CD4-positive, alpha-beta T cell treated with Interleukin-15 for 1 hour (primary cell): Measurements from ENCODE around the gene CYP2A6.
"Not testable (repeated sequence)": the region's sequence is repeated elsewhere in the genome, so short reads cannot be mapped to it uniquely, and the experiment has no call there.

Source experiments
- DNase-seq: peaks from one replicate; pipeline ENCODE4 v3.0.0-alpha.2; 2020

CYP2A6 gene

DNA sequence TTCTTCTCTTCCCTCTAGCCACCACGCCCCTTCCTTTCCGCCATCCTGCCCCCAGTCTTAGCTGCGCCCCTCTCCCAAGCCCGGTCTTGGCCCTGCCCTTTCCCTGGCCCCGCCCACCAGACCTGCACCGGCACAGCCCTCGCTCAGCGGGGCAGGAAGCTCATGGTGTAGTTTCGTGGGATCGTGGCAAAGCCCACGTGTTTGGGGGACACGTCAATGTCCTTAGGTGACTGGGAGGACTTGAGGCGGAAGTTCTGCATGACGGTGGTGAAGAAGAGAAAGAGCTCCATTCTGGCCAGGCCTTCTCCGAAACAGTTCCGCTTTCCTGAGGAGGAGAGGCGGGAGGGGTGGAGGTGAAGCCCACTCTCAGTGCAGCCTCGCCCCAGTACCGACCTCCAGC, 6.6 kb downstream of the CYP2A6 start:
- peak; percentile 92 for DNase-seq

DNA sequence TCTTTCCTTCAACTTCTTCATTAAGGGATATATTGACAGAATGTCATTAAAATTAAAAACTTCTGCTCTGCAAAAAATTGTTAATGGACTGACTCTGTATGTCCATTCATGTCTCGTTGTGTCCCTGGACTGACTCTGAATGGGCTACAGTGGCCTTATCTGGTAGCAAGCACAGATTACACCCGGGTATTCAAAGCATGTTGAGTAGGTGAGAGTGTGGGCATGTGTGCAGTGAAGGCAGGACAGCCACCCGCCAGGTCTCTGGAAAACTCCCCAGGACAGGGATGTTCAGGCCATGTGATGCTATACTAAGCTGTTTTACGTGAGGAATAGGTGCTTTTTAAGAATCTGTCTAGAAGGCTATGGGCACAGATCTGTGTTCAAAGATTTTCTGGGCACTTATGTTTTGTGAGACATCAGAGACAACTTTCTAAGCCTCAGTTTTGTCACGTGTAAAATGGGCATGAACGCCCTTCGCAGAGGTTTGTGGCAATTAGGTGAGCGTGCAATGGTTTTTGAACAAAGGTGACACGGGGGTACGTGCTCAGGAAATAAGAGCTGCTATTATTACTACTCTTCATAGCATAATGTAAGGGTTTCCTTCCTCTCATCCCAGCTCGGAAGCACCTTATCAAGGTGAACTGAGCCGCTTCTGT, 7.1 kb downstream of the CYP2A6 start:
- not testable (repeated sequence) for DNase-seq

DNA sequence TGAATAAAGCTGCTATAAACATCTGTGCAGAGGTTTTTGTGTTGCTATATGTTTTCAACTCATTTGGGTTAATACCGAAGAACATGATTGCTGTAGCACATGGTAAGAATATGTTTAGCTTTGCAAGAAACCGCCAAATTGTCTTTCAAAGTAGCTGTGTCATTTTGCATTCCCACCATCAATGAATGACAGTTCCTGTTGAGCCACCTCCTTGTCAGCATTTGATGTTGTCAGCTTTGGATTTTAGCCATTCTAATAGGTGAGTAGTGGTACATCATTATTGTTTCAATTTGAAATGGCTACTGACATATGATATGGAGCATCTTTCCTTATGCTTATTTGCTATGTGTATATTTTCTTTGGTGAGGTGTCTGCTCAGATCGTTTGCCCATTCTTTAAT, 8.2 kb downstream of the CYP2A6 start:
- not testable (repeated sequence) for DNase-seq

DNA sequence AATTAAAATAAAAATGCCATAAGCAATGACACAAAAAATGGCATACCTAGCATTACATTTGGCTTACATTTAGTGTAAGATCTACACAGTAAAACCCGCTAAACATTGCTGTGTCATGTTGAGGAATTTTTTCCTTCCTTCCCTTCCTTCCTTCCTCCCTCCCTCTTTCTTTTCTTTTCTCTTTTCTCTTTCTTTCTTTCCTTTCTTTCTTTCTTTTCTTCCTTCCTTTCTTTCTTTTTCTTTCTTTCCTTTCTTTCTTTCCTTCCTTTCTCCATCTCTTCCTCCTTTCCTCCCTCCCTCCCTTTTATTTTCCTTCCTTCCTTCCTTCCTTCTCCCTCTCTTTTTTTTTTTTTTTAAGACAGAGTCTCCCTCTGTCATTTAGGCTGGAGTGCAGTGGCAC, 11.8 kb downstream of the CYP2A6 start:
- not testable (repeated sequence) for DNase-seq

DNA sequence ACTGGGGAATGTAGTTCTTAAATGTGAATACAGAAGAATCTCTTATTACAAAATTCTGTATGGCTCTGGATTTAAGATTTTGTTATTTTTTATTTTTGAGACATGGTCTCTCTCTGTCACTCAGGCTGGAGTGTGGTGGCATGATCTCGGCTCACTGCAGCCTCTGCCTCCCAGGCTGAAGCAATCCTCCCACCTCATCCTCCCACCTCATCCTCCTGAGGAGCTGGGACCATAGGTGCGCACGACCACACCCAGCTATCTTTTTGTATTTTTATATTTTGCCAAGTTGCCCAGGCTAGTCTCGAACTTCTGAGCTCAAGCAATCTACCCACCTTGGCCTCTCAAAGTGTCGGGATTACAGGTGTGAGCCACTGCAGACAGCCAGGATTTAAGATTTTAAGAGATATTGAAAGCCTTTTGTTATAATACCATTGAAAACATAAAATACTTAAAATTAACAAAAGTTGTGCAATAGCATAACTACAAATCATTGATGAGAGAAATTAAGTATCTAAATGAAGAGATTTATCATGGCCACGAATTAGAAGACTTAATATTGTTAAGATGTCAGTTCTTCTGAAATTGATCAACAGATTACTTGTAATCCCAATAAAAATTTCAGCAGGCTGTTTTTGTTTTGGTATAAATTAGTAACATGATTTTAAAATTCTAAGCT, 13.4 kb downstream of the CYP2A6 start:
- DNase-seq: no peak

DNA sequence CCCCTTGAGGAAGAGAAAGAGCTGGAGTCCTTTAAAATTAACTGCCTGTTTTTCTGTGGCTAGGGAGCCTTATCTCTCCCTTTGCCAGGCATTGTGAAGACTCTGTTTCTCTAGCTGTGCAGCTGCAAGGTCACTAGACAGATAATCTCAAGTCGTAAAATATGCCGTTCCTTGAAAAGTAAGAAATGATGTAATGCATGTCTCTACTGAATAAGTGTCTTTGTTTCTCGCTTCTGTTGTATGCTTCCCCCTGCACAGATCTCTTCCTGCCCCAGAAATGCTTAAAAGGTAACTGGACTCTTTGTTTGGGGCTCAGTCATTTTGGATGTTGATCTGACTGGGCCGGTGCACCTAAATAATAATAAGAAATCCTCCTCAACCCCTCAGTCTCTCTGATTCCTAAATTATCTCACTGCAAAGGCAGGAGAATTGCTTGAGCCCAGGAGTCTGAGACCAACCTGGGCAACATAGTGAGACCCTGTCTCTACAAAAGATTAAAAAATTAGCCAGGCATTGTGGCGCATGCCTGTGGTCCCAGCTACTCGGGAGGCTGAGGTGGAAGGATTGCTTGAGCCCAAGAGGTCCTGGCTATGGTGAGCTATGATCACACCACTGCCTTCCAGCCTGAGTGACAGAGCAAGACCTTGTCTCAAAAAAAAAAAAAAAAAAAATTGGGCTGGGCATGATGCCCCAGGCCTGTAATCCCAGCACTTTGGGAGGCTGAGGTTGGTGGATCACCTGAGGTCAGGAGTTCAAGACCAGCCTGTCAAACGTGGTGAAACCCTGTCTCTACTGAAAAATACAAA, 16.3 kb downstream of the CYP2A6 start:
- DNase-seq: not testable (repeated sequence)

DNA sequence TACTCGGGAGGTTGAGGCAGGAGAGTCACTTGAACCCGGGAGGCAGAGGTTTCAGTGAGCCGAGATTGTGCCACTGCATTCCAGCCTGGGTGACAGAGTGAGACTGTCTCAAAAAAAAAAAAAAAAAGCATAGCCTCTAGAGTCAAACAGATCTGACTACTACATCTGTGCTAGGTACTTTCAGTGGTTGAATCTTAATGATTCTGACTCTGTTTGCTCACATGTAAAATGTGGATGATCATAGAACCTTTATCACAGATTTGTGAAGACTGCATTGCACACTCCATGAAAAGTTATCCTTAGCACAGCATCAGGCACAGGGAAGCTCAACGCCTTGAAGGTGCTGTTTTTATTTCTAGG, 17.8 kb downstream of the CYP2A6 start:
- not testable (repeated sequence) for DNase-seq

DNA sequence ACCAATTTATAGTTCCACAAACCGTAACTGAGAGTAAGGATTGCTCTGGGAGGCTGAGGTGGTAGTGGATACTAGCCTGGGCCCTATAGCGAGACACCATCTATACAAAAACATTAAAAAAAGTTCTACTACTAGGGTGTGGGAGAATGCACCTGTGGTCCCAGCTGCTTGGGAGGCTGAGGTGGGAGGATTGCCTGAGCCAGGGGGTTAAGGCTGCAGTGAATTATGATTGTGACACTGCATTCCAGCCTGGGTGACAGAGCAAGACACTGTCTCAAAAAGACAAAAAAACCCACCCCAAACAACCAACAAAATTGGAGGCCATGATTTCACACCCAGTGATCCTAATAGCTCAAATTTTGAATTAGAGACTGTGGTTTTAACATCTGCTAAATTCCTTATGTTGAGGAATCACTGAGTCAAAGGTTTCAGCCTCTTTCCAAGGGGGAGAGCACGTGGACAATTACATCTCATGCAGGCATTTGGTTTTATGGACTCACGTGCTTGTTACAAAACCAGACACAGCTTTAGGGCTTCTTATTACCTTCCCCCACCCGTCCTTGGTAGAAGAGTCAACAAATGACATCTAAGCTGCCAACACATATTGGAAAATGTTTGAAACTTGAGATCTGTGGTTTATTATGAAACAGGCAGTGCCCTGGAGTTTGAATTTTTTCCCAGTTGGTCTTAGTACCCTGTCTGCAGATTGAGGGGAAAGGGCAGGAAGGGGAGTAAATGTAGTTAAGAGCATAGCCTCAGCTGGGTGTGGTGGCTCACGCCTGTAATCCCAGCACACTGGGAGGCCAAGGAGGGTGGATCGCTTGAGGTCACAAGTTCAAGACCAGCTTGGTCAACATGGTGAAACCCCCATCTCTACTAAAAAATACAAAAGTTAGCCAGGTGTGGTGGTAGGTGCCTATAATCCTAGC, 18.5 kb downstream of the CYP2A6 start:
- no peak for DNase-seq

DNA sequence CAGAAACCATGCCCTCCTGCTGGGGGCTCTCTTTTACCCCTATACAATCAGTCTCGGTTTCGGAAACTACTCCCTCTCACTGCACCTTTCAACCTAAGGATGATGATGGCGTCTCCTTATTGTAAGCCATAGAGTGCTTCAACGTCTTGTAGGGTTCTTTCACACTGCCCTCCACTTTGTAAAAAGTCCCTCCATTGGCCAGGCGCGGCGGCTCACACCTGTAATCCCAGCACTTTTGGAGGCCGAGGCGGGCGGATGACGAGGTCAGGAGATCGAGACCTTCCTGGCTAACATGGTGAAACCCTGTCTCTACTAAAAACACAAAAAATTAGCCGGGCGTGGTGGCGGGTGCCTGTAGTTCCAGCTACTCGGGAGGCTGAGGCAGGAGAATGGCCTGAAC, 19.5 kb downstream of the CYP2A6 start:
- DNase-seq: not testable (repeated sequence)

DNA sequence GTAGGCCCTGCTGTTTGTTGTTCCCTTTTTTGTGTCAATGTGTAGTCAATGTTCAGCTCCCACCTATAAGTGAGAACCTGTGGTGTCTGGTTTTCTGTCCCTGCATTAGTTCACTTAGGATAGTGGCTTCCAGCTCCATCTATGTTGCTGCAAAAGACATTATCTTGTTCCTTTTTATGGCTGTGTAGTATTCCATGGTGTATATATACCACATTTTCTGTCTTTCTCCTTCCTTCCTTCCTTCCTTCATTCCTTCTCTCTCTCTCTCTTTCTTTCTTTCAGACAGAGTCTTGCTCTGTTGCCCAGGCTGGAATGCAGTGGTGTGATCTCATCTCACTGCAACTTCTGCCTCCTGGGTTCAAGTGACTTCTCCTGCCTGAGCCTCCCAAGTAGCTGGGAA, 21.0 kb downstream of the CYP2A6 start:
- no peak for DNase-seq

DNA sequence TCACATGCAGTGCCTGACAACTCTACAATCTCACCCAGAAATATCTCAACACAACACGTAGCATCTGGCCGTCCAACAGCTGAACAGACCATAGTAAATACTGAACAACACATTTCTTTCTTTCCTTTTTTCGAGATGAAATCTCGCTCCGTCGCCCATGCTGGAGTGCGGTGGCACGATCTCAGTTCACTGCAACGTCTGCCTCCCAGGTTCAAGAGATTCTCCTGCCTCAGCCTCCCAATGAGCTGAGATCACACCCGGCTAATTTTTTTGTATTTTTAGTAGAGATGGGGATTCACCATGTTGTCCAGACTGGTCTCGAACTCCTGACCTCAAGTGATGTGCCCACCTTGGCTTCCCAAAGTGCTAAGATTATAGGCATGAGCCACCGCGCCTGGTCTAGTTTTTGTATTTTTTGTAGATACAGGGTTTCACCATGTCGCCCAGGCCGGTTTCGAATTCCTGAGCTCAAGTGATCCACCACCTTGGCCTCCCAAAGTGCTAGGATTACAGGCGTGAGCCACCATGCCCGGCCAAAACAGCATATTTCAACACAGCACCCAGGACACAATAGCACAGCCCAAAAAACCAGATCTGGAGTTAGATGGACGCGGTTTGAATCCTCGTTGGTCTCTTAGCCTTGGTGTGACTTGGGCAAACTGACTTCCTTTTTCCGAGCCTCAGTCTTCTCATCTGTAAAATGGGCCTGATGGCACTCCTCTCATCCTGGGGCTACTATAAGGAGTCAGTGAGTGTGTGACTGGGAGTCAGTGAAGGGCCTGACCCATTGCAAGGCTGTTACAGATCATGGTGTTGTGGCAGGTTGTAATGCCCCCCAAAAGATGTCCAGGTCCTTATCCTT, 22.6 kb downstream of the CYP2A6 start:
- no peak for DNase-seq

DNA sequence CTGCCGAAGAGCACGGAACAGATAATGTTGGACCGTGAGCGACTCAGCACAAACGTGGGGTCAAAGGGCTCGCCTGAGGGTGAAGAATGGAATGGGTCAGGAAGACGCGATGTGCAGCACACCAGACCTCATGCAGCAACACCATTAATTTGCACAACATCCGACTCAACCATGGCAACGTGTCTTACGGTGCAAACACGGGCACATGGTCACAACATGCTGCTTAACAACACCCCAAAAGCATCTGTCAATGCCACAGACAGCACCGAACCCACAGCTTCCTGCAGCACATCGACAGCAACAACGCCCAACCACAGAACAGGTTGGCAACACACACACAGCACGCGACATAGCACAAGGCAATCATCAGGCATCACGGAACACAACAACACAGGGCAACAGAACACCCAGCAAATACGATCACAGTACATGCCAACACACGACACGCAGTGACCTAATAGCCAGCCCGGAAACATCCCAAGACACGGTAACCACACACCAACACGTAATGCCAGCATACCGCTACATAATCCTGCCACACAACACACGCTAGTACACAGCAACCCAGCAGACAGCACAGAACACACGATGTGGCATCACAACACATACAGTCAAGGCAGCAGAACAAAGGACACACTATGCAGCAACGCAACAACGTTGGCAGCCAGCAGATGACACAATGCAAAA, 23.4 kb downstream of the CYP2A6 start:
- DNase-seq: peak; percentile 91

DNA sequence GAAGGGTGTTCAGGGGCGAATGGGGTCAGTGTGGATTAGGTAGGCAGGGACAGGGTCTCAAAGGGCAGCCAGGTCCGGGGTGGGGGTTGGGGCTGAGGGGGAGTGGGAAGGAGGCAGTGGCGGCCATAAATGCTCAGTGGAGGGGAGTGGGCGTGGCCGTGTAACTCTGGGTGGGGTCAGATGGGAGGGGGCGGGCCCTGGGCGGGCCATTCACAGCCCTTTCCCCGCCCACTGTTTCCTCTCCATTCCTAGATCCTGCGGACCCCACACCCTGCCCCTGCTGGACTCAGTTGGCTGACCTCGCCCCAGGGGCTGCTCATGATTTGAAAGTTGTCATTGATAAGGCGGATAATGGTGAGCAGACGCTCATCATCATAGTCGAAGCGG, 23.9 kb downstream of the CYP2A6 start:
- DNase-seq: not testable (repeated sequence)

DNA sequence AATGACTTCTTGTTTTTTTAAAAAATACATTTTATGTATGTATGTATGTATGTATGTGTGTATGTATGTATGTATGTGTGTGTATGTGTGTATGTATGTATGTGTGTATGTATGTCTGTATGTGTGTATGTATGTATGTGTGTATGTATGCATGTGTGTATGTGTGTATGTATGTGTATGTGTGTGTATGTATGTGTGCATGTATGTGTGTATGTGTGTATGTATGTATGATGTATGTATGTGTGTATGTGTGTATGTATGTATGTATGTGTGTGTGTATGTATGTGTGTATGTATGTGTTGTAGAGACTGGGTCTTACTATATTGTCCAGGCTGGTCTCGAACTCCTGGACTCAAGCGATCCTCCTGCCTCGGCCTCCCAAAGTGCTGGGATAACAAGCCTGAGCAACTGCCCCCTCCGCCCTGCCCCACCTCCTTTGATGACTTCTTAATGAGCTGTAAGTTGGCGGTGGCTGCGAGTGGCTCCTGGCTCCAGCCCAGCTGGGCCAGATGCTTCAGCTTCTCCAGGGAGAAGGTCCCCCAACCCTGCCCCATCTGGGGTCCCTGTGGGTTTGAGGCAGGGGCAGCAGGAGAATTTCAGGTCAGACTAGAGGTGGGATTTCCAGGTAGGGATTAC, 24.7 kb downstream of the CYP2A6 start:
- DNase-seq: not testable (repeated sequence)

DNA sequence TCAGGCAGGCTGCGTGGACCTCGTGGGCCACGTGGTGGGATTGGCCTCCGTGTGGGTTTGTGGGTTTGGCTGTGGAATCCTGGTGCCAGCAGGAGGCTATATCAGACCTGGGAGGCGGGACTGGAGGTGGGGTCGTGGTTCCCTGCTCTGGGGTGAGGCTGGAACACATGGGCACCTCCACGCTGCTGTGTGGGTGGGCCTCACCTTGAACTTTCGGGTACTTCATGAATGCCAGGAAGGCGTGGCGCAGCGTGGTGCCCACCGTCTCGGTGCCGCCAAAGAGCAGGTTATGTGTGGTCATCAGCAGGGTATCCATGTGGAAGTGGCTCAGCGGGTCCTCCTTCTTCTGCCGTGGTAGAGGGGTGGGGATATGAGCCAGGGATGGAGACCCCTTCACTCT, 25.3 kb downstream of the CYP2A6 start:
- not testable (repeated sequence) for DNase-seq

DNA sequence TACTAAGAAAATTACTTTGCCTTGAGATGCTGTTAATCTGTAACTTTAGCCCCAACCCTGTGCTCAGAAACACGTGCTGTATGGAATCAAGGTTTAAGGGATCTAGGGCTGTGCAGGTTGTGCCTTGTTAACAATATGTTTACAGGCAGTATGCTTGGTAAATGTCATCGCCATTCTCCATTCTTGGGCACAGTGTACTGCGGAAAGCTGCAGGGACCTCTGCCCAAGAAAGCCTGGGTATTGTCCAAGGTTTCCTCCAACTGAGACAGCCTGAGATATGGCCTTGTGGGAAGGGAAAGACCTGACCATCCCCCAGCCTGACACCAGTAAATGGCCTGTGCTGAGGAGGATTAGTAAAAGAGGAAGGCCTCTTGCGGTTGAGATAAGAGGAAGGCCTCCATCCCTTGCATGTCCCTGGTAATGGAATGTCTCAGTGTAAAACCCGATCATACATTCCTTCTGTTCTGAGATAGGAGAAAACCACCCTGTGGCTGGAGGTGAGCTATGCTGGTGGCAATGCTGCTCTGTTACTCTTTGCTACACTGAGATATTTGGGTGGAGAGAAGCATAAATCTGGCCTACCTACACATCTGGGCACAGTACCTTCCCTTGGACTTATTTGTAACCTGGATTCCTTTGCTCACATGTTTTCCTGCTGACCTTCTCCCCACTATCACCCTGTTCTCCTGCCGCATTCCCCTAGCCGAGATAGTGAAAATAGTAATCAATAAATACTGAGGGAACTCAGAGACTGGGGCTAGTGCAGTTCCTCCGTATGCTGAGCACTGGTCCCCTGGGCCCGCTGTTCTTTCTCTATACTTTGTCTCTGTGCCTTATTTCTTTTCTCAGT, 27.3 kb downstream of the CYP2A6 start:
- peak; percentile 24 for DNase-seq

DNA sequence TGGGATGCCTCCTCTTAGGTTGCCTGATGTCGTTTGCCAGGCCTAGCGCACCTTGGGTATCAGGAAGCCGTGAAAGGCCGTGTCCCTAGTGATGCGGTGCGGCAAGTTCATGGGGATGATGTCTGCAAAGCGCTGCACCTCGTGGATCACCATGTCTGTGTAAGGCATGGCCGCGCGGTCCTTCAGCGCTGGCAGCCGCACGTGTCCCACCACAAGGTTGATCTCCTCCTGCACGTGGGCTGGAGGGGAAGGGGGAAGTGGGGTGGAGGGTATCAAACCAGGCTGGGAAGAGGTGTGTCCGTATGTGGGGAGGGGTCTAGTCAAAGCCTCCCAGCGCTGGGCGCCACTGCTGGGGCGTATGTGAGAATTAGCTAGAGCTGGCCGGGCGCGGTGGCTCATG, 28.1 kb downstream of the CYP2A6 start:
- no peak for DNase-seq

DNA sequence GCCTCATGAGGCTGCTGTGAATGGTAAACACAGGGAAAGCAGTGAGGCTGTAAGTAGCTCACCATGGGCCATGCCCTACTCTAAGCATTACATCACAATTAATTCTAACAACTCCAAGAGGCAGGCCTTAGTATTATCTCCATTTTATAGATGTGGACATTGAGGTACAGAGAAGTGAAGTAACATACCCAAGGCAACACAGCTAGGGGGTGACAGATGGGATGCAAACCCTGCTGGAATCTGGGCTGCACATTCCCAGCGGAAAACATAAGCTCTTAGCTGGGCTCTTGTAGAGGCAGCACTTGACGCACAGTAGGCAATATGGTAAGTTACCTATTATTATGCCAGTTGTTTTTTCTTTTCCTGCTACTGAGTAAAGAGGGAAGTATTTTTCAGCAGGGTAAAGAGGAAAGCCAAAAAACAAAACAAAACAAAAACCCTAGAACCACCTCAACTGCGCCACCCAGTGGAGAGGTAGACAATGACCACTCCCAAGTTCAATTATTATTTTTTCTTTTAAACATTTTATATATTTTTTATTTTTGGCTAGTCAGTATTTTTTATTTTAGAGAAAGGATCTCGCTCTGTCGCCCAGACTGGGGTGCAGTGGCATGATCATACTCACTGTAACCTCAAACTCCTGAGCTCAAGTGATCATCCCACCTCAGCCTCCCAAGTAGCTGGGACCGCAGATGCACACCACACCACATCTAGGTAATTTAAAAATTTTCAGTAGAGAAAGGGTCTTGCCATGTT, 30.6 kb downstream of the CYP2A6 start:
- peak; percentile 56 for DNase-seq
